Activated naive CD4-positive, alpha-beta T cell treated with anti-CD3 and anti-CD28 coated beads, Interleukin-2, amount 50 U/mL, for 24 hours (primary cell): ENCODE data around the gene FGFBP1.

Source experiments
- H3K27ac Mint-ChIP-seq: one replicate; pipeline ENCODE4 v1.8.0; 2021; ENCODE audit warnings: mild to moderate bottlenecking, mixed read lengths
- H3K27me3 Mint-ChIP-seq: one replicate; pipeline ENCODE4 v1.8.0; 2021; ENCODE audit warnings: mixed read lengths
- H3K36me3 Mint-ChIP-seq: one replicate; pipeline ENCODE4 v1.8.0; 2021; ENCODE audit warnings: mixed read lengths
- H3K4me1 Mint-ChIP-seq: one replicate; pipeline ENCODE4 v1.8.0; 2021; ENCODE audit warnings: mixed read lengths
- H3K4me3 Mint-ChIP-seq: one replicate; pipeline ENCODE4 v1.8.0; 2021; ENCODE audit warnings: mild to moderate bottlenecking, mixed read lengths
- H3K9me3 Mint-ChIP-seq: one replicate; pipeline ENCODE4 v1.8.0; 2021; ENCODE audit warnings: mixed read lengths

Gene FGFBP1

GRCh38 chr4:15956179-15956850 is 17.8 kb upstream of the FGFBP1 start:
- no peak overlapping the region for H3K4me3 Mint-ChIP-seq
- H3K27me3 Mint-ChIP-seq, result no peaks in the 10 kb centered on the region
- no peaks in the 10 kb centered on the region for H3K9me3 Mint-ChIP-seq
- H3K4me1 Mint-ChIP-seq, result no peaks in the 10 kb centered on the region
- H3K36me3 Mint-ChIP-seq, result no peaks in the 10 kb centered on the region
- H3K27ac Mint-ChIP-seq, result no peak overlapping the region

- Mint-ChIP-seq H3K27ac (no peak overlapping the region), H3K27me3 (no peaks in the 10 kb centered on the region), H3K9me3 (no peaks in the 10 kb centered on the region), H3K4me1 (no peaks in the 10 kb centered on the region), H3K36me3 (no peaks in the 10 kb centered on the region), H3K4me3 (no peak overlapping the region)
Measured at GRCh38 chr4:15955670-15956069, 17.1 kb upstream of the FGFBP1 start.

- Mint-ChIP-seq H3K27ac (no peak overlapping the region), H3K36me3 (no peaks in the 10 kb centered on the region), H3K27me3 (no peaks in the 10 kb centered on the region), H3K4me1 (no peaks in the 10 kb centered on the region), H3K4me3 (no peak overlapping the region), H3K9me3 (no peaks in the 10 kb centered on the region)
Measured at GRCh38 chr4:15953625-15954024, 15.1 kb upstream of the FGFBP1 start.

- Mint-ChIP-seq H3K27me3 (no peaks in the 10 kb centered on the region), H3K27ac (no peak overlapping the region), H3K4me3 (no peak overlapping the region), H3K36me3 (no peaks in the 10 kb centered on the region), H3K4me1 (no peaks in the 10 kb centered on the region), H3K9me3 (no peaks in the 10 kb centered on the region)
Measured at GRCh38 chr4:15951781-15952180, 13.2 kb upstream of the FGFBP1 start.

- H3K36me3 Mint-ChIP-seq, result no peaks in the 10 kb centered on the region
- no peaks in the 10 kb centered on the region for H3K27me3 Mint-ChIP-seq
- no peaks in the 10 kb centered on the region for H3K4me1 Mint-ChIP-seq
- H3K9me3 Mint-ChIP-seq, result no peaks in the 10 kb centered on the region
- no peak overlapping the region for H3K27ac Mint-ChIP-seq
- H3K4me3 Mint-ChIP-seq, result no peak overlapping the region
Measured at GRCh38 chr4:15948826-15949225, 10.3 kb upstream of the FGFBP1 start.

- H3K27me3 Mint-ChIP-seq, result no peaks in the 10 kb centered on the region
- H3K9me3 Mint-ChIP-seq, result no peaks in the 10 kb centered on the region
- no peaks in the 10 kb centered on the region for H3K36me3 Mint-ChIP-seq
- no peaks in the 10 kb centered on the region for H3K4me1 Mint-ChIP-seq
- no peak overlapping the region for H3K27ac Mint-ChIP-seq
- no peak overlapping the region for H3K4me3 Mint-ChIP-seq
Measured at GRCh38 chr4:15947684-15948083, 9.1 kb upstream of the FGFBP1 start.

GRCh38 chr4:15945516-15945915 is 7.0 kb upstream of the FGFBP1 start:
- no peaks in the 10 kb centered on the region for H3K4me1 Mint-ChIP-seq
- no peaks in the 10 kb centered on the region for H3K36me3 Mint-ChIP-seq
- H3K4me3 Mint-ChIP-seq, result no peak overlapping the region
- no peaks in the 10 kb centered on the region for H3K9me3 Mint-ChIP-seq
- no peaks in the 10 kb centered on the region for H3K27me3 Mint-ChIP-seq
- H3K27ac Mint-ChIP-seq, result no peak overlapping the region

- no peaks in the 10 kb centered on the region for H3K9me3 Mint-ChIP-seq
- H3K27ac Mint-ChIP-seq, result peak overlapping the region; percentile 8
- H3K4me1 Mint-ChIP-seq, result no peaks in the 10 kb centered on the region
- no peaks in the 10 kb centered on the region for H3K27me3 Mint-ChIP-seq
- H3K4me3 Mint-ChIP-seq, result no peak overlapping the region
- no peaks in the 10 kb centered on the region for H3K36me3 Mint-ChIP-seq
Measured at GRCh38 chr4:15944895-15945294, 6.4 kb upstream of the FGFBP1 start.

- no peak overlapping the region for H3K4me3 Mint-ChIP-seq
- no peaks in the 10 kb centered on the region for H3K9me3 Mint-ChIP-seq
- no peak overlapping the region for H3K27ac Mint-ChIP-seq
- no peaks in the 10 kb centered on the region for H3K36me3 Mint-ChIP-seq
- no peaks in the 10 kb centered on the region for H3K4me1 Mint-ChIP-seq
- no peaks in the 10 kb centered on the region for H3K27me3 Mint-ChIP-seq
Measured at GRCh38 chr4:15942283-15942682, 3.7 kb upstream of the FGFBP1 start.

GRCh38 chr4:15938182-15938581 is 358 bp downstream of the FGFBP1 start:
- Mint-ChIP-seq H3K27me3 (no peaks in the 10 kb centered on the region), H3K27ac (no peak overlapping the region), H3K4me3 (no peak overlapping the region), H3K9me3 (no peaks in the 10 kb centered on the region), H3K4me1 (no peaks in the 10 kb centered on the region), H3K36me3 (no peaks in the 10 kb centered on the region)

GRCh38 chr4:15936495-15936894 is 2.0 kb downstream of the FGFBP1 start:
- Mint-ChIP-seq H3K4me3 (no peak overlapping the region), H3K4me1 (no peaks in the 10 kb centered on the region), H3K27me3 (no peaks in the 10 kb centered on the region), H3K9me3 (no peaks in the 10 kb centered on the region), H3K36me3 (no peaks in the 10 kb centered on the region), H3K27ac (no peak overlapping the region)

- Mint-ChIP-seq H3K36me3 (no peaks in the 10 kb centered on the region), H3K27ac (no peak overlapping the region), H3K9me3 (no peaks in the 10 kb centered on the region)
Measured at GRCh38 chr4:15935504-15936402, 2.8 kb downstream of the FGFBP1 start.

GRCh38 chr4:15934259-15934658 is 4.3 kb downstream of the FGFBP1 start:
- H3K9me3 Mint-ChIP-seq, result no peaks in the 10 kb centered on the region
- no peaks in the 10 kb centered on the region for H3K27me3 Mint-ChIP-seq

More at GRCh38 chr4:15935504-15936402, 2.8 kb downstream of the FGFBP1 start:
- Mint-ChIP-seq H3K4me3 (no peak overlapping the region), H3K4me1 (no peaks in the 10 kb centered on the region), H3K27me3 (no peaks in the 10 kb centered on the region)

GRCh38 chr4:15931451-15932210 is 6.9 kb downstream of the FGFBP1 start:
- Mint-ChIP-seq H3K36me3 (no peaks in the 10 kb centered on the region), H3K27ac (no peak overlapping the region), H3K9me3 (no peaks in the 10 kb centered on the region), H3K27me3 (no peaks in the 10 kb centered on the region), H3K4me3 (no peak overlapping the region), H3K4me1 (no peaks in the 10 kb centered on the region)

More at GRCh38 chr4:15934259-15934658, 4.3 kb downstream of the FGFBP1 start:
- Mint-ChIP-seq H3K36me3 (no peaks in the 10 kb centered on the region), H3K4me3 (no peak overlapping the region), H3K27ac (no peak overlapping the region), H3K4me1 (no peaks in the 10 kb centered on the region)

GRCh38 chr4:15930314-15930713 is 8.2 kb downstream of the FGFBP1 start:
- Mint-ChIP-seq H3K36me3 (no peaks in the 10 kb centered on the region), H3K4me3 (no peak overlapping the region), H3K4me1 (no peaks in the 10 kb centered on the region), H3K9me3 (no peaks in the 10 kb centered on the region), H3K27ac (no peak overlapping the region), H3K27me3 (peaks cover 2% of the 10 kb centered on the region)

GRCh38 chr4:15929540-15929939 is 9.0 kb downstream of the FGFBP1 start:
- H3K27me3 Mint-ChIP-seq, result peaks cover 2% of the 10 kb centered on the region
- no peak overlapping the region for H3K4me3 Mint-ChIP-seq

More at GRCh38 chr4:15929540-15929939, 9.0 kb downstream of the FGFBP1 start:
- no peaks in the 10 kb centered on the region for H3K4me1 Mint-ChIP-seq
- H3K27ac Mint-ChIP-seq, result no peak overlapping the region
- H3K9me3 Mint-ChIP-seq, result no peaks in the 10 kb centered on the region
- H3K36me3 Mint-ChIP-seq, result no peaks in the 10 kb centered on the region
